ENCODE data around the gene RNF103. TPM values are rescaled to one million over a fixed set of nuclear protein-coding genes. Genes with fewer than 3 reads are reported as not detected.

The RNF103 gene
- total and polyA plus RNA-seq, 2 donors (not counting 1 experiment from before 2014, with no cell fraction given): 20.3 to 20.9 TPM

GRCh38 chr2:86557836-86558235, 65.8 kb downstream of the RNF103 start:
- H2AFZ ChIP-seq (ENCODE audit: low read length): no peak overlapping the region
- H3K4me1 ChIP-seq (ENCODE audit: control insufficient read depth, extremely low read depth, insufficient read depth, low read length): no peaks in the 10 kb centered on the region
- H3K9ac ChIP-seq (ENCODE audit: insufficient read depth, low read length): no peak overlapping the region
- no peaks in the 10 kb centered on the region for H3K27me3 ChIP-seq (ENCODE audit: control insufficient read depth, insufficient read depth, low read length)
- H3K79me2 ChIP-seq (ENCODE audit: control insufficient read depth, insufficient read depth, low read length): peaks cover 49% of the 10 kb centered on the region
- H3K36me3 ChIP-seq (ENCODE audit: control insufficient read depth, insufficient read depth, low read length): no peaks in the 10 kb centered on the region
- H3K9me3 ChIP-seq (ENCODE audit: control insufficient read depth, insufficient read depth, low read depth, low read length): no peaks in the 10 kb centered on the region
- no peak overlapping the region for H3K4me2 ChIP-seq (ENCODE audit: extremely low read depth, insufficient read depth, low read length)
- no peak overlapping the region for H3K27ac ChIP-seq (ENCODE audit: insufficient read depth, low read length)
- DNase-seq (ENCODE audit: low read depth in 2 of 2): no peak
- no peaks in the 10 kb centered on the region for H4K20me1 ChIP-seq (ENCODE audit: control insufficient read depth, extremely low read depth, insufficient read depth, low read length)
- H3K4me3 ChIP-seq (replicated peaks in 1 of 4; ENCODE audit: control extremely low read depth in 1 of 4, insufficient read depth in 1 of 4, low read depth in 3 of 4, low read length in 4 of 4): no peak overlapping the region
- no peak for TF ChIP-seq CTCF (conservative IDR thresholded peaks at IDR 0.05 in 1 of 2, IDR thresholded peaks at IDR 0.05 in 1 of 2; ENCODE audit: low read depth in 1 of 2, low read length in 2 of 2)
- no peak for TF ChIP-seq EZH2 (IDR thresholded peaks at IDR 0.05; ENCODE audit: low read length, missing control alignments)

- Histone ChIP-seq H3K79me2 (ENCODE audit: control insufficient read depth, insufficient read depth, low read length) (peaks cover 41% of the 10 kb centered on the region), H3K9me3 (ENCODE audit: control insufficient read depth, insufficient read depth, low read depth, low read length) (no peaks in the 10 kb centered on the region), H3K36me3 (ENCODE audit: control insufficient read depth, insufficient read depth, low read length) (no peaks in the 10 kb centered on the region), H3K27ac (ENCODE audit: insufficient read depth, low read length) (no peak overlapping the region), H2AFZ (ENCODE audit: low read length) (no peak overlapping the region), H3K27me3 (ENCODE audit: control insufficient read depth, insufficient read depth, low read length) (no peaks in the 10 kb centered on the region), H3K4me2 (ENCODE audit: extremely low read depth, insufficient read depth, low read length) (no peak overlapping the region), H4K20me1 (ENCODE audit: control insufficient read depth, extremely low read depth, insufficient read depth, low read length) (no peaks in the 10 kb centered on the region), H3K4me3 (replicated peaks in 1 of 4; ENCODE audit: control extremely low read depth in 1 of 4, insufficient read depth in 1 of 4, low read depth in 3 of 4, low read length in 4 of 4) (no peak overlapping the region), H3K4me1 (ENCODE audit: control insufficient read depth, extremely low read depth, insufficient read depth, low read length) (no peaks in the 10 kb centered on the region), H3K9ac (ENCODE audit: insufficient read depth, low read length) (no peak overlapping the region)
- no peak for DNase-seq (ENCODE audit: low read depth in 2 of 2)
- TF ChIP-seq EZH2 (IDR thresholded peaks at IDR 0.05; ENCODE audit: low read length, missing control alignments): no peak
- no peak for TF ChIP-seq CTCF (conservative IDR thresholded peaks at IDR 0.05 in 1 of 2, IDR thresholded peaks at IDR 0.05 in 1 of 2; ENCODE audit: low read depth in 1 of 2, low read length in 2 of 2)
Measured at GRCh38 chr2:86556508-86556907, 67.2 kb downstream of the RNF103 start.

Other genes starting within 250 kb of the RNF103 start
- gene KDM3A, start 182.5 kb downstream of the RNF103 start, total RNA-seq: 20.5 and 23.1 TPM in 2 replicates
- gene KDM3A, start 182.5 kb downstream of the RNF103 start, polyA plus RNA-seq: 12.1 and 26.0 TPM in 2 replicates
- gene CHMP3, start 60.4 kb downstream of the RNF103 start, total RNA-seq: 63.4 and 73.3 TPM in 2 replicates
- gene CHMP3, start 60.4 kb downstream of the RNF103 start, polyA plus RNA-seq: 159 and 161 TPM in 2 replicates
- 17.3 and 29.8 TPM in 2 replicates for gene RMND5A, start 96.4 kb upstream of the RNF103 start, total RNA-seq
- gene RMND5A, start 96.4 kb upstream of the RNF103 start, polyA plus RNA-seq: 7.3 and 7.5 TPM in 2 replicates
- gene CD8A, start 167.0 kb upstream of the RNF103 start, total RNA-seq: not detected in 2 replicates
- gene CD8A, start 167.0 kb upstream of the RNF103 start, polyA plus RNA-seq: not detected in 2 replicates
- not detected in 2 replicates for gene CD8B, start 238.0 kb upstream of the RNF103 start, total RNA-seq
- not detected in 2 replicates for gene CD8B, start 238.0 kb upstream of the RNF103 start, polyA plus RNA-seq

Measured in fibroblast of lung (primary cell).